Measurements from ENCODE around the gene LMBR1.

DNA sequence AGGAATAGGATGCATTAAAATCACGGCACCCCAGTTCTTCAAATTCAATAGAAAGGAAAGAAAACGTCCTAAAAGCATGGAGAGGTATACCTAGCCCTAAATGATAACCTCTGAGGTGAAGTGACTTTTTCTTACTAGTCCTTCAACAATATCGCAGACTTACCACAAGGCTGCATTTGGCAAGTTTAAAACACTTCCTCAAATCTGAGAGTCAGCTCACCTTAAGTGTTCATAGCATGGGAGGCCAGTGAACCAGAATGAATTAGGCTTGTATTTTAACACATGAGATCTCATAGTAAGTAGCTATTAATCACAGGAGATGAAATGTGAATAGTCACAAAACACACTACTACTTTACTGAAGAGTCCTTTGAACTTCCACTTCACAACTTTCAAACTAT is 128.2 kb downstream of the LMBR1 start:
- no peak for TF ChIP-seq EZH2 (IDR thresholded peaks at IDR 0.05; ENCODE audit: insufficient read depth, poor library complexity, severe bottlenecking)
- no peak for TF ChIP-seq EZH2phosphoT487 (IDR thresholded peaks at IDR 0.05; ENCODE audit: insufficient read depth, low read depth)

Measured in GM23248 (cell line).